ENCODE results near the gene CCDC40.

The CCDC40 gene

DNA sequence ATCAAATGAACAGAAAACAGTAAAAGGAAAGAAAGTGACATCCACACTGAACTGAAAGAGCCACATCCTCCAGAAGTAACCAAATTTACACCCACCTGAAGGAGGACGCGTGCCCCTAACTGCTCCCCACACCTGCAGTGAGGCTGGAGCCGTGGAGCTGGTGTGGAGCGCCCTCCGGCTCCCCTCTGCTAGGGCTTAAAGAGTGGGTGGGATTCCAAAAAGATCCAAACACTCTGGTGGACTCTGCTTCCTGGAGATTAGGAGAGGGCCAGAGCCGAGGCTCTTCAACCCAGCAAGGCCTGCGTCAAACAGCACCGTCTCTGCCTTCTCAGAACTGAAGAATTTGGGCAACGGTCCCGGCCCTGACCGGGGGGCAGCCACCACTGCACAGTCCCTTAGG lies 15.2 kb downstream of the CCDC40 start:
- DNase-seq = no peak

DNA sequence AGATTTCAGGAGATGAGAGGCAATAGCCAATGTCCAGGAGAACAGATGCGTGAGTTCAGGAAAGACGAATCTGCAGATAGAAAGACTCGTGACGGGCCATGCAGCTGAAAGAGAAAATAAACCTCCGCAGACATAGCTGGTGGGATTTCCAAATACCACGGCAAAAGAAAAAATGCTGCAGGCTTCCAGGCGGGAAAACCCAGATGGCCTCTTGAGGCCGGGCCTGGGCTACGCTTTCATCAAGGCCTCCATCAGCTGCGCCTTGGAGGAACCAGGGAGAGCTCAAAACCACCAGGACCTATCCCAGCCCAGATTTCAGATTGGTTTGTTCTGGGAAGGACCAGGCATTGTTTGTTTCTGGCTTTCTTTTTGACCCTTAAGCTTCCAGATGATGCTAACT lies 16.7 kb downstream of the CCDC40 start:
- peak in 1 of 2 experiments; percentile 25 for DNase-seq

DNA sequence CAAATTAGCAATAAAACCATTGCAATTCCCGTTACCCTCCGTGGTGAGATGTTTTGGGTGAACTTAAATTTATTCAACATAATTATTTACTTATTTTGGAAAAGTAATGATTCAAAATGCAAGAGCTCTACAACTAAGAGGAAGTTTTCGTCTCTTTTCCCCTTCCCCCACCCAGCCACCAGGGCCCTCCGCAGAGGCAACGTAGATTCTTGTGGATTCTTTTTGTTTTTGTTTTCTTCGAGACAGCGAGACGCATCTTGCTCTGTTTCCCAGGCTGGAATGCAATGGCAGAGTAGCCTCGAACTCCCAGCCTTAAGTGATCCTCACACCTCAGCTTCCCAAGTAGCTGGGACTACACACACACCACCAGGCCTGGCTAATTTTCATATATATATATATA lies 19.2 kb downstream of the CCDC40 start:
- DNase-seq = no peak

DNA sequence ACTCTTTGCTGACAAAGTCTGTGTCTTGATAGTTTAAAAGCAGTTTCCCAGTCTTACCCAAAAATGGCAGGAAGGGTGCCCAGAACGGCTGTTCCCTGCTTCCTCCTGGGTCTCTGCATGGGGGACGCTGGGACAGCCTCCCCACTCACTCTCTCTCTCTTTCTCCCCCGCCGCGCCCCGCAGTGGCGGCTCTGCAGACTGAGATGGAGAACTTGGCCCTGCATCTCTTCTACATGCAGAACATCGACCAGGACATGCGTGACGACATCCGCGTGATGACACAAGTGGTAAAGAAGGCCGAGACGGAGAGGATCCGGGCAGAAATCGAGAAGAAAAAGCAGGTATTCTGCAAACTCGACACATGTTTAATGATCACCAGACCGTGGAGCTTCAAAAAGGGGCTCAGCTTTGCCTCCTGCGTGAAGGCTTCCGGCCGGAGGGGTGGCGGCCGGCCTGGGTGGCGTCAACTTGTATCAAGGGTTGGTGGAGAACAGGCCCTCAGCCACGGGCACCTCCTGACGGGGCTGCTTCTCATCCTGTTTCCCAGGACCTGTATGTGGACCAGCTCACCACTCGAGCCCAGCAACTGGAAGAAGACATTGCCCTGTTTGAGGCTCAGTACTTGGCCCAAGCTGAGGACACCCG lies 22.0 kb downstream of the CCDC40 start:
- DNase-seq = no peak

DNA sequence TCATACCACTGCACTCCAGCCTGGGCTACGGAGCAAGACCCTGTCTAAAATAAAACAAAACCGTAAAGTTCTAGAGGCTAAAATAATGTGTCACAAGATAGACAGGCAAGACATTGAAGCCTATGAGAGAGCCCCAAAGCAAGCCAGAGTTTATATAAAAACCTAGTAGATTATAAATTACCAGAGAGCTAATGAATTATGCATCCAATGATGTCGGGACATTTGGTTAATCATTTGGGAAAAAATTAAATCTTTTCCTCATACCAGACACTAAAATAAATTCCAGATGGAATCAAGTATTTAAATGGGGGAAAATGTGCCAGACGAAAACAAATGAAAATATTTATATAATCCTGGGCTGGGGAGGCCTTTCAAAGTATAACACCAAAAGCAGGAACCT lies 24.2 kb downstream of the CCDC40 start:
- no peak for DNase-seq

DNA sequence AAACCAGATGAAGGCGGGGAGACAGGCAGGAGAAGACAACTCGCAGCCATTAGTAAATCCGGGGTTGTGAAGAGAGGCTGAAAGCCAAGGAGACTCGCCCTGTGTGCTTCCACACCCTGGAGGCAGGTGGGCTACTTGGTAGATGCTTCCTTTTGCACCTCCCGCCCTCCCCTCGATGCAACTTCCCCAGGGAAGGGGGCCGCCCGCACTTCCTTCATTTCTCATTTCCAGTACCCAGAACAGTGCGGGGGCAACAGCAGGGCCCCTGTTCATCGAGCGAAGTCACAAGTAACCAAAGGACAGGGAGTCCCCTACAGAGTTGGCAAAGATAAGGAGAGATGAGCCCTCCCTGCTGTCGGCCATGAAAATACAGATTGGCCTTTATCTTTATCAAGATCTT lies 25.0 kb downstream of the CCDC40 start:
- no peak for DNase-seq

DNA sequence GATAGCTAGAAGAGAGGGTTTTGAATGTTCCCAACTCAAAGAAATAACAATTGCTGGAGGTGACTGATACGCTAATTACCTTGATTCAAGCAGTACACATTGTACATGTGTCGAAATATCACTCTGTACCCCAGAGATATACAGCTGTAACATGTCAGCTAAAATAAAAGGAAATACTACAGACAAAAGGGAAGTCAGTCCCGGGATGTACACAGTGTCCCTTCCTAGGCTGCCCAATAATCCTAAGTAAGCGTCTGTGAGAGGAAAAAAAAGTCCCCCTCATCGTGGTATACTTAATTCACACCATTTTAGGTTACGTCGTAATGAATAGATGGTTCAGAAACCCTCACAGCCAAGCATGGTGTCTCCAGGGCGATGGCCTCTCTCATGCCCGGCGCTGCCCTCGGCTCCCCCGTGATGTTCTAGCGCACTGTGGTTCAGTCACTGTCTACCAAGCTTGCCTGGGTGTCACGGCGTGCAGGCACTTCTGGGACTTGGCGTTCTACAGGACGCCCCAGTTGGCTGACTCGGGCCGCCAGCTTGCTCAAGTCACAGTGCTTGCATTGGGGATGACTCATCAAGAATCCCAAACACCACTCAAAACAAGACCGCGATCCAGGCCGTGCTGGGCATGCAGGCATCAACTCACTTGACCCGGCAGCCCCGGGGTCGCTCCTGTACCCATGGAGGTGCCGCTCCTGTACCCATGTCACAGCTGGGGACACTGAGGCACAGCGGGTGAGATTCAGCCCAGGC lies 27.6 kb downstream of the CCDC40 start:
- DNase-seq = no peak

DNA sequence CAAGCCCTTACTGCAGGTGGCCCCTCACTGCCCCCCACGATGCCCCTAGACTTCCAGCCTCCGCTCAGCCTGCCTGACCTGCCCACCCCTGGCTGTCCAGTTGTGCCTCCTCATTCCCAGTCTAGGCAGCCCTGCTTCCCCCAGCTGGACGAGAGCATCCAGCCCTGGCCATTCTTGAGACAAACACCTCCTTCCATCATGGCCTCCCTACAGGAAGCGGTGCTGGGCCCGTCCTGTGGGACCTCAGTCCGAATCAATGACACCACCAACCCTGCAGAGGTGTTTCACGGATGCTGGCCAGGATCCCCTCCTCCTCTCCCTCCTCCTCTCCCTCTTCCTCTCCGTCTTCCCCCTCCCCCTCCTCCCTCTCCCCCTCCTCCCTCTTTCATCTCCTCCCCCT lies 28.3 kb downstream of the CCDC40 start:
- no peak for DNase-seq

DNA sequence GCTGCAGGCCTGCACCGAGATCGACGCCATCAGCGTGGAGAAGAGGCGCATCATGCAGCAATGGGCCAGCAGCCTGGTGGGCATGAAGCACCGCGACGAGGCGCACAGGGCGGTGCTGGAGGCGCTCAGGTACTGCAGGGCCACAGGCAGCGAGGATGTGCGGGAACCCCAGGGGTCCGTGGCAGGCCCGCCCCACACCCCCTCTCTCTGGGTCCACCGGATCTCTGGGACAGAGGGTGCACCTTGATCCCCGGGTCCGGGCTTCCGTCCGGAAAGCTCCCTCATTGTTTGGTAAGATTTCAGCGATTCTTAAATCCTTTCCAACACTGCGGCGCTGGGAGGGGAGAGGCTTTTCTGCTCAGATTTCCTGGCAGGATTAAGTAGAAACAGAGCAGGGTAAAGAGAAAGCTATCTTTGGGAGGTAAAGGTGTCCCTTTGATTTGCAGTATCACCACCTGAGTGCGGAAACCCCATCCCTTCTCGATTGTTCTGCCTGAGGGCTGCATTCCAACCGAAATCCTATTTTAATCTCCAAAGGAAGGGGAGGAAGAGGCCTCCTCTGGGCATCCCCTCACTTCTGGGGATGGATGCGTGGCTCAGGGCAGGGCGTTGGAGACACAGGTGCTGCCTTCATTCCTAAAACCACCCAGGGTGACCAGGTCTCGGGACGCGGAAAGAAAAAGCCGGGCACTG lies 29.2 kb downstream of the CCDC40 start:
- no peak for DNase-seq

DNA sequence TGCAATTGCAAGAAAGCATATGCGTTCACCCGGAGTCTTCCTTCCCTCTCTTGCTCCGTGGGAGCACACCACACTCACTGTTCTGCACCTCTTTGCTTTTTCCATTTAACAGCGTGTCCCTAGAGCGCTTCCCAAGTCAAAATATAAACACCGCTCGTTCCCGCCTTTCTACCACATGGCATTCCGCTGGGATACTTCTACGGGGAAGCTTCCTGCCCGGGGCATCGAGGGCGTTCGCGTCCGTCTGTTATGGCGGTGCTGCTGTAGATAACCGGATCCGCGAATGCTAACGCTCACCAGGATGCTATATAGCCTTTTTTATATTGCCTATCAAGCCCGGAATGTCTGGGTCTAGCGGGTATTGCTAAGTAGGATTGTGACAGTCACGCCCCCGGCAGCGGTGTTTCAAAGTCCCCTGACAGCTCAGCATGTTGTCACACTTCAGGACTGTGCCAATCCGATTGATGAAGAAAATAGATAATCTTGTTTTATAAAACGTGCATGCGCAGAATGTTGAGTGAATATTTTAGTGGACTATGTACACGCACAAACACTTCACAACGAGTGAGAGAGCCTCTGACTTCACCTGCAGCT lies 31.0 kb downstream of the CCDC40 start:
- no peak for DNase-seq

DNA sequence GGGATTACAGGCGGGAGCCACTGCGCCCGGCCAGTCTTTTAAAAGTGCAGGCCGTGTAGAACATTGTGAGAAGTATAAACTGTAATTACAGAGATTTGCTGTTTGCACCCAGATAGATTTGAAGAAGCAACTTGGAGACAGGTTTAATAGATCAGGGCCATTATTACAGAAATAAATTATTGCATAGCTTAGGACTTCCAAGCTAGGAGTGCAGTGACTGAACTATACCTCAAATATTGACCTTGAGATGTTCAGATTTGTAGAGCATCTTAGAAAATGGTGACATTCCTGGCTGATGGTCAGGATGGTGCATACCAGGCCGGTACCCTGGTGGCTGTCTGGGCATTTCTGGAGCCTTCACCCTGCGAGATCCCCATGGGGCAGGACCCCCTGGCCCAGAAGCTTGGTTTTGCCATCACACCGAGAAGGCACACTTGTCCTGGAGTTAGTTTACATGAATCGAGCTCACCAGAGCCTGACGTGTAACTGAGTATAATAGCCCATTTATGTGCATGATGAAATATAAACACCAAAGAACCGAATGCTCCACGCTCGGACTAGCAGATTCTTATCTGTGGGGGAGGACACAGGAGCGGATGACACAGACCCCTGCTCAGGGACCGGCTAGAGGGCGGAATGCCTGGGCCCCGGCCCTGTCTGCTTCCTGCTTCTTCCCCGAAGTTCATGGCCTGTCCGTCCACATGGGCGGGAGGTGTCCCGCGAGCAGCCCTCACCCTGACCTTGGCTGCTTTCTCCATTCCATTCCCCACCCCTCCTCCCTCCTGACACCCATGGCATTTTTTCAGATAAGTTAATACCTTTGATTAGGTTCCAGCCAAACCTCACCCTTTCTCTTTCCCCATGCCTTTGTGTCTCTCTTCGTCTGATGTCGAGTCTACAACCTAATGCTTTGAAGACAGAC lies 32.1 kb downstream of the CCDC40 start:
- DNase-seq = no peak

DNA sequence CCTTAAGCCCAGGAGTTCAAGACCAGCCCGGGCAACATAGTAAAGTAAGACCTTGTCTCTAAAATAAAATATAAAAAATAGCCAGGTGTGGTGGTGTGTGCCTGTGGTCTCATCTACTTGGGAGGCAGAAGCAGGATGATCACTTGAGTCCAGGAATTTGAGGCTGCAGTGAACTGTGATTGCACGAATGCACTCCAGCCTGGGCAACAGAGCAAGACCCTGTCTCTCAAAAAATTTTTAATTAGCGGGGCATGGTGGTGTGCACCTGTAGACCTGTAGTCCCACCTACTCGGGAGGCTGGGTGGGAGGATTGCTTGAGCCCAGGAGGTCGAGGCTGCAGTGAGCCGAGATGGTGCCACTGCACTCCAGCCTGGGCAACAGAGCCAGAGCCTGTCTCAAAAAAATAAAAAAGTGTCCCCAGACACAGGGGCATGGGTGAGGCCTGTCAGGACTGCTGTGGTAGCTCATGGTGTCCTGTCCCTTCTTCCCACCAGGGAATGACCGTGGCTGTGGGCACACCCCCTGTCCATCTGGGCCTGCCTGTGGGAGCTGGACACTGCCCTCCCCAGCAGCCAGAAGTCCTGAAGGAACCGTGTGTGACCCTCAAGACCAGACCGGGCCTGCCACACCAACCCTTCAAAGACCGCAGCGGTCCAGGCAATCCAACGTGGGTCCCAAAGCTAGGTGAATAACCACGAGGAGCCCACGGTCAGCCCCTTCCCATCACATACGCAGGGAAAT lies 34.1 kb downstream of the CCDC40 start:
- DNase-seq = no peak

DNA sequence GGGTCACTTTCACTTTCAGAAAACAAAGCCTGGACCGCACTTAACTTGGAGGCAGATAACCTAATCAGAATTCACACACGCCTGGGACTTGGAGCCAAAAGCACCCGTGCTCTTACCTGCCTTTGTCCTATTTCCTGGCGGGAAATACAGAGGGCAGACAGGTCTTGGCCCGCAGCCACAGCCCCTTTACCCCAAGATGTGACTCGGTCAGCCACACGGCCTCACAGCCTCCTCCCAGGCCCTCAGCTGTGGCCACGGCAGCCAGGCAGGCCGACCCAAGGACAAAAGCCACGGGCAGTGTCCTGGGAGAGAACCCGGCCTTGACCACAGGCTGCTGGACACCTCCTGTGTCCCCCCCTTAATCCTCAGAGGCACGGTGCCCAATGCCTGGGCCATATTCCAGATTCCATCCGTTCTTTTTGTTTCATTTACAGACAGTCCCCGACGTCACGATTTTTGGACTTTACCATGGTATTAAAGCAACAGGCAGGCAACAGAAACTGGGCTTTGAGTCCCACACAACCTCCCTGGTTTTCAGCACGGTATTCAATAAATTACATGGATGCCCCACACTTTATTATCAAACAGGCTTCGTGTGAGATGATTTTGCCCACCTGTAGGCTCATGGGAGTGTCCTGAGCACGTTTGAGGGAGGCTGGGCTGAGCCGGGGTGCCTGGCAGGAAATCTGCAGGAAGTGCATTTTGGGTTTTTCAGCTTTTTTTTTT lies 34.8 kb downstream of the CCDC40 start:
- DNase-seq = no peak

DNA sequence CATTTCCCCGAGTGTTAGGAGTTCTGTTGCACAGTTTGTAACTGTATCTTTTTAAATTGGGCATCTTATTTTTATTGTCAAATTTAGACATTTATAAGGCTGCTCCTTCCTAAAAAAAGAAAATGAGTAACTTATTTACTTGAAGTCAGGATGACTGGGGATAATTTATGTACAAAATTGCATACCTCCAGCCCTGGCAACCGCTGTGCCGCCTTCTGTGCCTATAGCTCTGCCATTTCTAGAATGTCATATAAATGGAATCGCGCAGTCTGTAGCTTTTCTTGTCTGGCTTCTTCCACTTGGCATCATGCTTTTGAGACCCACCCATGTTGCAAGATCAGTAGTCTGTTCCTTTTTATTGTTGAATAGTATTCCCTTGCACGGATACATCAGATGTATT lies 36.0 kb downstream of the CCDC40 start:
- no peak for DNase-seq

DNA sequence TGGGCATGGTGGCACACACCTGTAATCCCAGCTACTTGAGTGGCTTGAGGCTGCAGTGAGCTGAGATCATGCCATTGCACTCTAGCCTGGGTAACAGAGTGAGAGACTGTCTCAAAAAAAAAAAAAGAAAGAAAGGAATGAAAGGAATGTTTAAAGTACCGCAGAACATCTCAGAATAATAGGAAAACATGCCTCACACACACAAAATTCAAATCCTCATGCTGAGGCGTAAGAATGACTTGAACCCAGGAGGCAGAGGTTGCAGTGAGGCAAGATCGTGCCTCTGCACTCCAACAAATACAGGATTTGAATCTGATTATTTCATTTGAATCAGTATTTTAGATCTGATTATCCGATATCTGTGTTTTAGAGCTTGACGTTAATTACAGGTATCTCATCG lies 43.6 kb downstream of the CCDC40 start:
- no peak for DNase-seq

DNA sequence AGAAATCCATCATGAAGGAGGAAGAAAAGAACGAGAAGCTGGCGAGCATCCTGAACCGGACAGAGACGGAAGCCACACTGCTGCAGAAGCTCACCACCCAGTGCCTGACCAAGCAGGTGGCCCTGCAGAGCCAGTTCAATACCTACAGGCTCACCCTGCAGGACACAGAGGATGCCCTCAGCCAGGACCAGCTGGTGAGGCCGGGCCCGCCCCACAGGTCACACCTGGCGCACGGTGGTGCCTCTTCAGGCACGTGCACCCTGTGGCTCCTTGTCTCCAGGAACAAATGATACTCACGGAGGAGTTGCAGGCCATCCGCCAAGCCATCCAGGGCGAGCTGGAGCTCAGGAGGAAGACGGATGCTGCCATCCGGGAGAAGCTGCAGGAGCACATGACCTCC lies 45.2 kb downstream of the CCDC40 start:
- DNase-seq = no peak

DNA sequence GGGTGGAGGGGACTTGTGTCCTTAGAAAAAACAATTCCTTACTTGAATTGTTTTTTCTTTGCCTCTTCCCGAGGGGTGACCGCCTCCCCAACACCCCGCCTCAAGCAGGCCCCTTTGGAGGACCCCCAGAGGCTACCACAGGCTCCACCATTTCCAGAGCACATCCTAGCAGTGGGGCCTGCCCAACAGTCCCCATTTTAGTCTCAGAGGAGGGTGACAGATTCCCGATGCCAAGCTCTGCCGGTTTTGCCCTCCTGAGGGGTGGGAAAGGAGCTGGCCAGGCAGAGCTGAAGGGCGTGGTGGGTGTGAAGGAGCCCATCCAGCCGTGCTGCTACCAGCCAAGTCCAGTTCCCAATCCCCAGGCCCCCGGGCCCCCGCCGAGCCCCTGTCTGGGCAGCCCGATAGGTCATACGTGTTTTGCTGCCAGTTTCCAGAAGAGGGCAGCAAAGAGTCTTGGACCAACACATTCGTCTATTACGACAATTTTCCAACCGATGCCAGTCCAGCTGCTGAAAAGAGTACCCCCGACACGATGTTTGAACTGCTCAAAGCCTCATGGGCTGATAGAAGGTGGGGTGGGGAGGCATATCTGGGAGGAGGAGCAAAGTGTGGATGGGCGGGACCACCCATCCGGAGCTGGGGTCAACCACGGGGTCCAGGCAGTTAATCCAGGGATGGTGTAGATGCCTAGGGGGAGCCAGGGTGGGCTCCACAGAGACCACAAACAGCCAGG lies 46.1 kb downstream of the CCDC40 start:
- peak; percentile 84 to 91 for DNase-seq

DNA sequence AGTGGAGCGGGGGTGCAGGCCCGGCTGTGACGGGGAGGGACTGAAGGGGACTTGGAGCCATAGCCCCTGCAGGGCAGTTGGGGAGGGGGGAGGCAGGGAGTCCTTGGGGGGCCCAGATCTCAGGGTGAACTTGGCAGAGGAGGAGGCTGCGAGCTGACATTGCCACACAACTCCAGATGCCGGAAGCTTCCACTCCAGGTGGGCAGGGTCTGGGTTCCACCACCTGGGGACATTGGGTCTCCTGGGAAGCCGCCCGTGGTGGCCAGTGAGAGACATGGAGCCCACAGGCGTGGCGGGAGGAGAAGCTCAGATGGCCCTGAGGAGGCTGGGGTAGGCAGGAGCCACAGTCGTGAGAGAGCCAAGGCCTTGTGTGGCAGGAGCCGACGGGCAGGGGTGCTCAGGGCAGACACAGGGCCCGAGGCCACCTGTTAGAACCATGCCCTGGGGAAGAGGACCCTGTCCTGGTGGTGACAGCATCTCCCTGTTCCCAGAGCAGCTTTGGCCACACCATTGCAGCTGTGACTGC lies 46.8 kb downstream of the CCDC40 start:
- no peak for DNase-seq

DNA sequence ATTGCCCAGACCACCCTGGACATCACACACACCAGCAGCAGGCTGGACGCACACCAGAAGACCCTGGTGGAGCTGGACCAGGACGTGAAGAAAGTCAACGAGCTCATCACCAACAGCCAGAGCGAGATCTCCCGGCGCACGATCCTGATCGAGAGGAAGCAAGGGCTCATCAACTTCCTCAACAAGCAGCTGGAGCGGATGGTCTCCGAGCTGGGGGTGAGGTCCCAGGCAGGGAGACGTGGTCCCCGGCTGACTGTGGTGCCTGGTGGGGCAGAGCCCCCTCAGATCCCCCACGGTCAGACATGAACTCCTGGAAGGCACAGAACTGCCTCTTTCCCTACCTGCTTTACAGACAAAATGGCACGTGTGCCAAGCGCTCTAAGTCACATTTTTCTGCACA lies 48.3 kb downstream of the CCDC40 start:
- no peak for DNase-seq

DNA sequence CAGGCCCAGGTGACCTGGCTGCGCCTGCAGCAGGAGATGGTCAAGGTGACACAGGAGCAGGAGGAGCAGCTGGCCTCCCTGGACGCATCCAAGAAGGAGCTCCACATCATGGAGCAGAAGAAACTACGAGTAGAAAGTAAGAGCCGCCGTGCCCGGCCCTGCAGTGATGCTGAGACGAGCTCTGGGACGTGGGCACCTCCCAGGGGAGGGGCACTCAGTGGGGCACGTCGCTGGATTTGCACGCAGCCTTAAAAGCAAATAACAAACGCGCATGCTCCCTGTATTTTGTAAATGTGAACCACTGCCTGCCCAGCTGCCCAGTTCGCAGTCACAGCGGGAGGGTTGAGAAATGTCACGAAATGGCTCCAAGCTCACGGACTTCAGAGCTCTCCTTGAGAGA lies 49.6 kb downstream of the CCDC40 start:
- DNase-seq = no peak
